ENCODE data around the gene FAF1.

GRCh38 chr1:50902419-50902818 lies 57.6 kb downstream of the FAF1 start:
- TF ChIP-seq CTCF (IDR thresholded peaks at IDR 0.05) (no peak), POLR2A (IDR thresholded peaks at IDR 0.05) (no peak)
